ENCODE measurements around the gene COL6A1.

DNA sequence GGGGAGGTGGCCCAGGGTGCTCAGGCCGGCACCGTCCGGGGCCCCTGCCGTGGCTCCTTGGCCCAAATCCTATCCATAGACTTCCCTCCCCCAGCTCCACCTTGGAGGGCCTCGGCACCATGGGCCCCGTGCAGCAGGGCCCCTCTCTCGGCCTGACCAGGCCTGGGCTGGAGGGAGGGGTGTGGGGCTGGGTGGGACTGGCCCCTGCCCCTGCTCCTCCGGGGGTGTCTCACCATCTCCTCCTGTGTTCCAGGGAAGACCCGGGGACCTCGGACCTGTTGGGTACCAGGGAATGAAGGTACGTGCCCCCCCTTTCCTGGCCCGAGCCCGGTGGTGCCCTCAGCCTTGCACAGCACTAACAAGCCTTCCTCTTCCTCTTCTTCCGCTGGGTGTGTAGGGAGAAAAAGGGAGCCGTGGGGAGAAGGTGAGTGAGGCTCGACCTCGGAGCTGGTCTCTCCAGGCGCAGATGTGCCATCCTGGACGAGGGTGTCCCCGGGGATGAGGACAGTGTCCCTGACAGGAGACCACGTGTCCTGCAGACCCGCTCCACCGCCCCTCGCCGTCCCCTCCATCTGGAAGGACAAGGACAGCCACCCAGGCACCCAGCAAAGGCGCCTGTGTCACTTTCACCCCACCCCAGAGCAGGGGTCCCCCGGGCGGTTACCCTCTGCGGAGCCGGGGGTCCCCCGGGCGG is 7.9 kb downstream of the COL6A1 start:
- no peak for TF ChIP-seq TAF1 (IDR thresholded peaks at IDR 0.05; ENCODE audit: borderline replicate concordance, insufficient read depth, low read length)
- no peak for TF ChIP-seq POLR2AphosphoS5 (IDR thresholded peaks at IDR 0.05; ENCODE audit: low read depth, low read length)
- TF ChIP-seq, protein P1, sequence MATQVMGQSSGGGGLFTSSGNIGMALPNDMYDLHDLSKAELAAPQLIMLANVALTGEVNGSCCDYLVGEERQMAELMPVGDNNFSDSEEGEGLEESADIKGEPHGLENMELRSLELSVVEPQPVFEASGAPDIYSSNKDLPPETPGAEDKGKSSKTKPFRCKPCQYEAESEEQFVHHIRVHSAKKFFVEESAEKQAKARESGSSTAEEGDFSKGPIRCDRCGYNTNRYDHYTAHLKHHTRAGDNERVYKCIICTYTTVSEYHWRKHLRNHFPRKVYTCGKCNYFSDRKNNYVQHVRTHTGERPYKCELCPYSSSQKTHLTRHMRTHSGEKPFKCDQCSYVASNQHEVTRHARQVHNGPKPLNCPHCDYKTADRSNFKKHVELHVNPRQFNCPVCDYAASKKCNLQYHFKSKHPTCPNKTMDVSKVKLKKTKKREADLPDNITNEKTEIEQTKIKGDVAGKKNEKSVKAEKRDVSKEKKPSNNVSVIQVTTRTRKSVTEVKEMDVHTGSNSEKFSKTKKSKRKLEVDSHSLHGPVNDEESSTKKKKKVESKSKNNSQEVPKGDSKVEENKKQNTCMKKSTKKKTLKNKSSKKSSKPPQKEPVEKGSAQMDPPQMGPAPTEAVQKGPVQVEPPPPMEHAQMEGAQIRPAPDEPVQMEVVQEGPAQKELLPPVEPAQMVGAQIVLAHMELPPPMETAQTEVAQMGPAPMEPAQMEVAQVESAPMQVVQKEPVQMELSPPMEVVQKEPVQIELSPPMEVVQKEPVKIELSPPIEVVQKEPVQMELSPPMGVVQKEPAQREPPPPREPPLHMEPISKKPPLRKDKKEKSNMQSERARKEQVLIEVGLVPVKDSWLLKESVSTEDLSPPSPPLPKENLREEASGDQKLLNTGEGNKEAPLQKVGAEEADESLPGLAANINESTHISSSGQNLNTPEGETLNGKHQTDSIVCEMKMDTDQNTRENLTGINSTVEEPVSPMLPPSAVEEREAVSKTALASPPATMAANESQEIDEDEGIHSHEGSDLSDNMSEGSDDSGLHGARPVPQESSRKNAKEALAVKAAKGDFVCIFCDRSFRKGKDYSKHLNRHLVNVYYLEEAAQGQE (IDR thresholded peaks at IDR 0.05; ENCODE audit: insufficient read depth in 1 of 2, low read depth in 2 of 2, low read length in 2 of 2), result no peak
- TF ChIP-seq SIN3A (IDR thresholded peaks at IDR 0.05; ENCODE audit: borderline replicate concordance, insufficient read depth, low read length), result no peak

All from PFSK-1 (cell line).